GM12892 (cell line): Measurements from ENCODE around the gene TAF1A.

Experiments
- POLR2A ChIP-seq: IDR thresholded peaks from 2 replicates; pipeline ENCODE4 v1.6.1; 2011; ENCODE audit warnings: low read depth, low read length, control low read depth
- POLR2AphosphoS5 ChIP-seq: IDR thresholded peaks from 2 replicates; pipeline ENCODE4 v1.6.1; 2011; ENCODE audit warnings: low read depth, low read length, control low read depth
- TAF1 ChIP-seq: IDR thresholded peaks from 2 replicates; pipeline ENCODE4 v1.6.1; 2011; ENCODE audit warnings: low read depth, mild to moderate bottlenecking, control low read depth, low read length, borderline replicate concordance

DNA sequence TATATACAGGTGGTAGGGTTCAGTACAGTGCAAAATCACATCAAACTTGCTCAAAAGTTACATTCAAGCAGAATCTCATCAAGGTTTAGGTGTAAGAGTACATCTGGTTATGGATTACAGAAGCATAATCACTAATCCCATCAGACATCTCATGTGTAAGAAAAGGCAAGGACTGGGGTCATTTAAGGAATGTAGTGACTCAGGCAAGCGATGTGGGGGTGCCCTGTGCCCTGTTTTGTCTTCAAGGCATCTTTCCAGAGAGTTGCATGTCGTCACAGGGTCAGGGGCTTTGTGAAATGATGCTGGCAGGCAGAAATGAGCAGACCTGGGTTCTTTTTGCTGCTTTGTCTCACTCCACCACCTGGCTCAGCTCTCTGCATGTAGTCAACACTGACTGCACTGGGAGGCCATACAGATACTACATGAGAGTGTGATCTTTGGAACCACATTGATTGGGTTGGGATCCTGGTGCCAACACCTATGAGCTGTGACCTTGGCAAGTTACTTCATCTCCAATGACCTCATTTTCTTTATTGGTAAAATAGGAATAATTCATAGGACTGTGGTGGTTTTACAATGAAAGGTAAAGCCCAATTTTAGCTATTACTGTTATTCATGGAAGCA, 33.6 kb downstream of the TAF1A start:
- TF ChIP-seq TAF1 (no peak), POLR2A (no peak), POLR2AphosphoS5 (no peak)
